ENCODE results near the gene COLQ.

DNA sequence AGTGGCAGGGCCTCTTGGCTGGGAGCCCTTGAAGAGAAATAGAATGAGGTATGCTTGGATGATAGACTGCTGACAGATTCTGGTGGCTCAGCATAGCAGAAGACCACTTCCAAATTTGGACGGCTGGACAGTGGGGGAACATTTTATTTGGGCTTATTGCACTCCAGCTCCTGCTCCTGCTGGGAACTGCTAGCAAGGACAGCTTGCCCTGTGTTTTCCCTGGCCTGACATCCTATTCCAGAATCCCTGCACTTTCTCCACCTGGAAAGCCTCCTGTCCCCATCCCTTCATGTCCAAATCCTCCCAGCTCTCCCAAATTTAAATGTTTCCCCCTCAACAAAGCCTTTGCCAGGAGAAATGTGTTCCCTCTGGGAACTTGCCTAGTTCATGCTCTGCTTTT is 9.8 kb upstream of the COLQ start:
- TF ChIP-seq, protein P1, sequence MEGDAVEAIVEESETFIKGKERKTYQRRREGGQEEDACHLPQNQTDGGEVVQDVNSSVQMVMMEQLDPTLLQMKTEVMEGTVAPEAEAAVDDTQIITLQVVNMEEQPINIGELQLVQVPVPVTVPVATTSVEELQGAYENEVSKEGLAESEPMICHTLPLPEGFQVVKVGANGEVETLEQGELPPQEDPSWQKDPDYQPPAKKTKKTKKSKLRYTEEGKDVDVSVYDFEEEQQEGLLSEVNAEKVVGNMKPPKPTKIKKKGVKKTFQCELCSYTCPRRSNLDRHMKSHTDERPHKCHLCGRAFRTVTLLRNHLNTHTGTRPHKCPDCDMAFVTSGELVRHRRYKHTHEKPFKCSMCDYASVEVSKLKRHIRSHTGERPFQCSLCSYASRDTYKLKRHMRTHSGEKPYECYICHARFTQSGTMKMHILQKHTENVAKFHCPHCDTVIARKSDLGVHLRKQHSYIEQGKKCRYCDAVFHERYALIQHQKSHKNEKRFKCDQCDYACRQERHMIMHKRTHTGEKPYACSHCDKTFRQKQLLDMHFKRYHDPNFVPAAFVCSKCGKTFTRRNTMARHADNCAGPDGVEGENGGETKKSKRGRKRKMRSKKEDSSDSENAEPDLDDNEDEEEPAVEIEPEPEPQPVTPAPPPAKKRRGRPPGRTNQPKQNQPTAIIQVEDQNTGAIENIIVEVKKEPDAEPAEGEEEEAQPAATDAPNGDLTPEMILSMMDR (IDR thresholded peaks at IDR 0.05), result no peak
- no peak for TF ChIP-seq EP300 (IDR thresholded peaks at IDR 0.05)
- no peak for TF ChIP-seq POLR2AphosphoS5 (IDR thresholded peaks at IDR 0.05)
